Measurements from ENCODE around the gene SFXN2. TPM values are rescaled to one million over a fixed set of nuclear protein-coding genes. Genes with fewer than 3 reads are reported as not detected.
A peak's percentile ranks its signal among the peaks of the same experiment; 100 is the strongest.

Gene SFXN2
- total RNA-seq, 4 donors from 2014 or later: 1.2 to 16.9 (median 8.5) TPM

DNA sequence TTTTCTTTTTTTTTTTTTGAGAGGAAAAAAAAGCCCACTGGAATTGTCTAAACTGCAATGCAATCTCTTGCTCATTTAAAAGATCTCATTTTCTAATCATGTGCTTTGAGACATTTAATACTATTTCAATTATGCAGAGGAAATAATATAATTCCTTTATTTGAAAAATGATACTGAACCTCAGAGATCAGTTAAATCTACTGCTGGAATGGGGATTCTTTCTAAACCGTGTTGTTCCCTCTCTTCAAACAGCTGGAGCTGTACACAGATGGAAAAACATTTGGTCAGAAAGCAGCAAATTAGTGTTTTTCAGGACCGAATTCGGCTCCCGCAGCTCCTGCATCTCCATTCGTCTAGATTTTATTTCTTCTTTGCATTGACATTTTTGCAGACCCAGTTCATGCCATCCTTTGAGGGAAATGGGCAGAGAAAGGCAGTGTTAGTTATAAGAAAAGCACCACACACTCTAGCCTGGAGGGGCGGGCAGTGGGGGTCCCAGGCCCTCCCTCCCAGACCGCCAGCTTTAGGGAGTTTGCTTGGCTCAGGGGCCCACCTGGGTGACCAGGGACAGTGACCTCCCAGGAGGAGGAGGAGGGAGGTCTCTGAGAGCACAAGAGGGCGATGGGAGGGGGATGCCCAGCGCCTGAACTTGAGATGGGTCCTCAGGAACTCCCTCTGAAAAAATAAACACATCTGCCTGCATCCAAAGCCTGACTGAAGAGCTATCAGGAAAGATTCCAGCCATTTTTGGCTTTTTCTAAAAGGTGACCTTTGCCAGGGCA is 37.7 kb upstream of the SFXN2 start:
- no peaks in the 10 kb centered on the region for H3K27me3 ChIP-seq
- peaks cover 15 to 26% of the 10 kb centered on the region in 2 donors for H3K4me1 ChIP-seq
- peak overlapping the region; percentile 67 to 87 for H3K27ac ChIP-seq
- no peak for DNase-seq
- intact Hi-C loops (cut with DNase I; ENCODE audit: low total_unique reads): no loop called here
- H3K4me3 ChIP-seq: no peak overlapping the region
- H3K9me3 ChIP-seq: no peaks in the 10 kb centered on the region
- TF ChIP-seq, protein P1, sequence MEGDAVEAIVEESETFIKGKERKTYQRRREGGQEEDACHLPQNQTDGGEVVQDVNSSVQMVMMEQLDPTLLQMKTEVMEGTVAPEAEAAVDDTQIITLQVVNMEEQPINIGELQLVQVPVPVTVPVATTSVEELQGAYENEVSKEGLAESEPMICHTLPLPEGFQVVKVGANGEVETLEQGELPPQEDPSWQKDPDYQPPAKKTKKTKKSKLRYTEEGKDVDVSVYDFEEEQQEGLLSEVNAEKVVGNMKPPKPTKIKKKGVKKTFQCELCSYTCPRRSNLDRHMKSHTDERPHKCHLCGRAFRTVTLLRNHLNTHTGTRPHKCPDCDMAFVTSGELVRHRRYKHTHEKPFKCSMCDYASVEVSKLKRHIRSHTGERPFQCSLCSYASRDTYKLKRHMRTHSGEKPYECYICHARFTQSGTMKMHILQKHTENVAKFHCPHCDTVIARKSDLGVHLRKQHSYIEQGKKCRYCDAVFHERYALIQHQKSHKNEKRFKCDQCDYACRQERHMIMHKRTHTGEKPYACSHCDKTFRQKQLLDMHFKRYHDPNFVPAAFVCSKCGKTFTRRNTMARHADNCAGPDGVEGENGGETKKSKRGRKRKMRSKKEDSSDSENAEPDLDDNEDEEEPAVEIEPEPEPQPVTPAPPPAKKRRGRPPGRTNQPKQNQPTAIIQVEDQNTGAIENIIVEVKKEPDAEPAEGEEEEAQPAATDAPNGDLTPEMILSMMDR (IDR thresholded peaks at IDR 0.05): no peak
- TF ChIP-seq POLR2A (IDR thresholded peaks at IDR 0.05): no peak
- H3K36me3 ChIP-seq: no peaks in the 10 kb centered on the region

DNA sequence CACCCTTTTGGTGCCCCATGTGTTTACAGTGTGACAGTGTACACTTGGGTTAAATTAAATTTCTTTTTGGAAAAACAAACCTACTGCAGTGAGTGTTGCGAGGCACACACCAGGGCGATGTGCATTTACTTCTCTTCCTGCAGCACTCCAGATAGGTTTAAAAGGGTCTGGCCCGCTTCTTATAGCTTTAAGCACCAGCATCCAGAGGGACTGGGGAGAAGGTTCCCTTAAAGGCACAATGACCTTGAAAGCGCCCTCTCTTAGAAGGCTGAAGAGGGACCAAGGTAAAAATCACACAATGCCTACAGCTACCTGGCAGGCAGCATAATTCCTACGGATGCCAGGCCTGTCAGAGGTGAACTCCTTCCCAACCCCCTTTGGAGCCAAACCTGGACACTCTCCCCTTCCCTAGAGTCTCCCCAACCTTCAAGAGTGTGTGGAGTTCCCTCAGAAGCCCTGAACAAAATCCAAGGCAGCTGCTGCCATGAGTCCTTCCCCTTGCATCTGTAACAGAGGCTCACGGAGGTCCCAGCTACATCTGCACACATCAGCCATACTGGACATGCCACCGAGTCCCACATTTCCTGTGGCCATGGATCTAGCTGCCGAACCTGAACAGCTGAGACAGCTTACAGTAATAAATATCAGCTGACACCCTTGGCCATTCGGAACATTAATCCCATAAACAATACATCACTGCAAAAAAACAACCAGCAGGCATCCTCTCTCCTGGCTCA is 36.9 kb upstream of the SFXN2 start:
- peak overlapping the region; percentile 67 to 87 for H3K27ac ChIP-seq
- TF ChIP-seq, protein P1 (IDR thresholded peaks at IDR 0.05): no peak
- TF ChIP-seq POLR2A (IDR thresholded peaks at IDR 0.05): no peak
- no peak overlapping the region for H3K4me3 ChIP-seq
- no peaks in the 10 kb centered on the region for H3K9me3 ChIP-seq
- H3K36me3 ChIP-seq: no peaks in the 10 kb centered on the region
- DNase-seq: no peak
- H3K27me3 ChIP-seq: no peaks in the 10 kb centered on the region
- intact Hi-C loops (cut with DNase I; ENCODE audit: low total_unique reads): no loop called here
- peaks cover 15 to 26% of the 10 kb centered on the region in 2 donors for H3K4me1 ChIP-seq

DNA sequence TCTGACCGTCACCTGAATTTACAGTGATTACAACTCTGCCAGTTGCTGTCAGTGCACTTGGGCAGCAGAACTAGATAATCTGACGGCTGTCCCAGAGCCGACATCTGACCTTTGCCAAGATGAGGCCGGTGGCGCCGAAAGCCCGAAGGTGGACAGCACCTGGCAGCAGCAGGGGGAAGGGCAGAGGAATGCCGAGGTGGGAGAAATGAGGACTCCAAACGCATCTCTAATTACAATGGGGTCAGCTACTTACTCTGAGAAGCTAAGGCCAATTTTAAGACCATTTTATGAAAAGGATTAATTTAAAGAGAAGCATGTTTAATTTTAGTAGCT is 36.4 kb upstream of the SFXN2 start:
- intact Hi-C loops (cut with DNase I; ENCODE audit: low total_unique reads): no loop called here
- H3K27ac ChIP-seq: peak overlapping the region; percentile 67 to 87

DNA sequence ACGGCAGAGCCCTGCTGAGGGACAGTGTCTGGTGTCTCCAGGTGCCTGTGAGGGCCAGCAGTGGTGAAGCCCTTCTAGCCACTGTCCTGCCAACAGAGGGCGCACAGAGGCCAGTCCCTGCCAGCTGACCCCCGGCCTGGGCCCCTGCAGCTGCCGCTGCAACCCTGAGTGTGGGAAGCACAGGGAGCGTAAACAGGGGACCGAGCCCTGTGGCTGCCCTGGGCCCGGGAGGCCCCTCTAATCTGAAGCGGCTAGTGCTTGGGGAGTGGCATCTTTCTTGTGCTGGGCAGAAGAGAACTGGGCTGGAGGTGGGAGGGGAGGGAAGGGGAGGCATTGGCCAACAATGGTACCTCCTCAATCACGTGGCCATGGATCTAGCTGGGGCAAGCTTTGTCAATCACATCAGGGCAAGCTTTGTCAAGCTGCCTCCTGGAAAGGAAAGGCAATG is 35.6 kb upstream of the SFXN2 start:
- Histone ChIP-seq H3K36me3 (no peaks in the 10 kb centered on the region), H3K4me1 (peaks cover 15 to 26% of the 10 kb centered on the region in 2 donors), H3K27ac (peak overlapping the region; percentile 28 to 87), H3K4me3 (no peak overlapping the region), H3K9me3 (no peaks in the 10 kb centered on the region), H3K27me3 (no peaks in the 10 kb centered on the region)
- intact Hi-C loops (cut with DNase I; ENCODE audit: low total_unique reads): no loop called here
- no peak for TF ChIP-seq POLR2A (IDR thresholded peaks at IDR 0.05)
- TF ChIP-seq, protein P1 (IDR thresholded peaks at IDR 0.05): peak; percentile 39 to 61 (median 54)
- DNase-seq: peak; percentile 38 to 47

More for the DNA sequence above, 36.4 kb upstream of the SFXN2 start:
- H3K36me3 ChIP-seq: no peaks in the 10 kb centered on the region
- H3K9me3 ChIP-seq: no peaks in the 10 kb centered on the region
- no peaks in the 10 kb centered on the region for H3K27me3 ChIP-seq
- no peak overlapping the region for H3K4me3 ChIP-seq
- TF ChIP-seq, protein P1 (IDR thresholded peaks at IDR 0.05): no peak
- no peak for TF ChIP-seq POLR2A (IDR thresholded peaks at IDR 0.05)
- DNase-seq: no peak
- peaks cover 15 to 26% of the 10 kb centered on the region in 2 donors for H3K4me1 ChIP-seq

DNA sequence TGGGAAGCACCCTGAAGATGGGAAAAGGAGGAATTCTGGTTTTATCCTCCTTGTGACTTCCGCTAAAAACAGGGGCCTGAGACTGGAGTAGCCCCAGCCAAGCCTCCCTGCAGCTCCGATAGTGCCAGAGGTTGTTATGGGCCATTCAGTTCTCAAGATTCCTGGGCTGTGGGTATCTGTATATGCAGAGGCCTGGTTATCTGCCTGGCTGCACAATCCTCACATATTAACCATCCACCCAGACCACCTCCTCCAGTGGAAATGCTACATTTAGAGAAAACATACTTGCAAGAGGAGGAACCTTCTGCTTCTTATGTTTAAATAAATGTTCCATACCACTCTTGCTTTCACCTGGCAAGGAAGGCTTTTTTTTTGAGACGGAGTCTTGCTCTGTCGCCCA is 34.8 kb upstream of the SFXN2 start:
- intact Hi-C loops (cut with DNase I; ENCODE audit: low total_unique reads): no loop called here
- H3K4me1 ChIP-seq: peaks cover 11 to 21% of the 10 kb centered on the region in 2 donors
- TF ChIP-seq, protein P1 (IDR thresholded peaks at IDR 0.05): no peak
- no peak for TF ChIP-seq POLR2A (IDR thresholded peaks at IDR 0.05)
- no peaks in the 10 kb centered on the region for H3K9me3 ChIP-seq
- no peak overlapping the region for H3K4me3 ChIP-seq
- H3K36me3 ChIP-seq: no peaks in the 10 kb centered on the region
- H3K27ac ChIP-seq: peak overlapping the region in 1 of 2 donors; percentile 28
- no peaks in the 10 kb centered on the region for H3K27me3 ChIP-seq
- DNase-seq: no peak

All from uterus (tissue), 4 donors.